HS-27A (cell line): ENCODE results near the gene MALT1.

Source experiments
- DNase-seq: peaks from one replicate; pipeline ENCODE4 v3.0.0-alpha.2; 2012; ENCODE audit warnings: low read depth, missing footprints

The MALT1 gene

GRCh38 chr18:58690259-58690658 lies 19.0 kb downstream of the MALT1 start:
- no peak for DNase-seq

GRCh38 chr18:58691256-58691655 lies 20.0 kb downstream of the MALT1 start:
- no peak for DNase-seq

- DNase-seq, result no peak
Measured at GRCh38 chr18:58692422-58693185, 21.3 kb downstream of the MALT1 start.

GRCh38 chr18:58694221-58694620 lies 23.0 kb downstream of the MALT1 start:
- no peak for DNase-seq

- DNase-seq, result no peak
Measured at GRCh38 chr18:58694720-58695468, 23.6 kb downstream of the MALT1 start.

- no peak for DNase-seq
Measured at GRCh38 chr18:58695772-58696171, 24.5 kb downstream of the MALT1 start.

- no peak for DNase-seq
Measured at GRCh38 chr18:58697146-58697545, 25.9 kb downstream of the MALT1 start.

- no peak for DNase-seq
Measured at GRCh38 chr18:58698701-58699193, 27.5 kb downstream of the MALT1 start.

GRCh38 chr18:58699551-58699950 lies 28.3 kb downstream of the MALT1 start:
- no peak for DNase-seq

GRCh38 chr18:58700209-58700608 lies 28.9 kb downstream of the MALT1 start:
- no peak for DNase-seq

- no peak for DNase-seq
Measured at GRCh38 chr18:58712930-58713329, 41.7 kb downstream of the MALT1 start.

- DNase-seq, result no peak
Measured at GRCh38 chr18:58714259-58714658, 43.0 kb downstream of the MALT1 start.

GRCh38 chr18:58714821-58715220 lies 43.6 kb downstream of the MALT1 start:
- no peak for DNase-seq

GRCh38 chr18:58715540-58715939 lies 44.3 kb downstream of the MALT1 start:
- DNase-seq, result no peak

GRCh38 chr18:58716060-58716756 lies 44.9 kb downstream of the MALT1 start:
- no peak for DNase-seq

- DNase-seq, result no peak
Measured at GRCh38 chr18:58721566-58722239, 50.4 kb downstream of the MALT1 start.

- DNase-seq, result no peak
Measured at GRCh38 chr18:58723810-58724602, 52.7 kb downstream of the MALT1 start.

- no peak for DNase-seq
Measured at GRCh38 chr18:58726671-58727070, 55.4 kb downstream of the MALT1 start.

- no peak for DNase-seq
Measured at GRCh38 chr18:58727776-58728500, 56.7 kb downstream of the MALT1 start.

GRCh38 chr18:58728719-58729118 lies 57.5 kb downstream of the MALT1 start:
- DNase-seq, result no peak

GRCh38 chr18:58730618-58731017 lies 59.4 kb downstream of the MALT1 start:
- DNase-seq, result no peak
